ENCODE data around the gene RPL32. TPM values are rescaled to one million over a fixed set of nuclear protein-coding genes. Genes with fewer than 3 reads are reported as not detected.
A peak's percentile ranks its signal among the peaks of the same experiment; 100 is the strongest.

Gene RPL32
- total and polyA plus RNA-seq, 9 of the 15 experiments (the other 6 are each of a cell fraction or from before 2014, with no cell fraction given) = 2,738 to 6,200 (median 4,286) TPM

- Histone ChIP-seq H3K9ac (ENCODE audit: insufficient read depth in 1 of 2, low read depth in 2 of 2, low read length in 2 of 2) (peak overlapping the region; percentile 21 to 86; a peak in 3 of 4 replicates), H3K27ac (ENCODE audit: extremely low read depth, low read depth, low read length) (peak overlapping the region; percentile 49; the same call in 2 of the 3 replicates), H4K20me1 (replicated peaks; ENCODE audit: control insufficient read depth, insufficient read depth, low read length) (no peaks in the 10 kb centered on the region), H3K4me3 (peak overlapping the region; percentile 16), H3K4me2 (ENCODE audit: insufficient read depth, low read length) (peak overlapping the region; percentile 50), H3K4me1 (replicated peaks in 1 of 2; ENCODE audit: control insufficient read depth in 2 of 2, insufficient read depth in 2 of 2, low read length in 2 of 2) (peaks cover 47 to 68% of the 10 kb centered on the region in 2 experiments), H3K36me3 (ENCODE audit: control insufficient read depth, insufficient read depth, low read length) (no peaks in the 10 kb centered on the region), H3K9me1 (ENCODE audit: control insufficient read depth, insufficient read depth, low read length) (no peaks in the 10 kb centered on the region), H2AFZ (ENCODE audit: low read depth, low read length) (peak overlapping the region; percentile 92), H3K79me2 (ENCODE audit: control insufficient read depth, insufficient read depth, low read length) (no peaks in the 10 kb centered on the region), H3K27me3 (ENCODE audit: control insufficient read depth in 2 of 2, insufficient read depth in 2 of 2, low read length in 2 of 2) (no peaks in the 10 kb centered on the region), H3K9me3 (replicated peaks; ENCODE audit: control insufficient read depth, insufficient read depth, low read depth, low read length) (no peaks in the 10 kb centered on the region)
- BruUV-seq (replicated peaks) = no TSS peak
- FAIRE-seq (peak; percentile 80), DNase-seq (ENCODE audit: extremely low read depth in 1 of 4, low spot score in 3 of 4) (peak; percentile 86 to 95 (median 90)), ATAC-seq (peak; percentile 89)
- in situ Hi-C loops (cut with MboI) = loop anchor here (25.0 kb wide), 1 partner anchor 739 kb away; no protein-coding TSS in a partner anchor
- ChIA-PET POLR2A (interaction anchor here (0.5 to 1.2 kb wide), 6 partner anchors 11 to 318 kb away, joined by 3 to 6 read pairs (median 4); no protein-coding TSS in a partner anchor), CTCF (ENCODE audit: low intra/inter-chr PET ratio) (interaction anchor here (0.7 kb wide), 2 partner anchors 70 to 170 kb away, joined by 3 read pairs; no protein-coding TSS in a partner anchor)
- intact Hi-C loops (cut with micrococcal nuclease) = no loop called here
- WGBS (ENCODE audit: insufficient coverage, low coverage, missing lambda C conversion rate) = 30% methylated on average over 46 of the region's 60 CpGs
- 0 out of 2 replicates have a peak, but pooled peaks have one; percentile 35 for TF ChIP-seq NR4A1 (CRISPR knock-in tag; IDR thresholded peaks at IDR 0.05)
- TF ChIP-seq NR4A1 (tag; IDR thresholded peaks at IDR 0.05) = peak; percentile 67; the same call in 1 of the 2 replicates
- peak; percentile 21 for TF ChIP-seq TBP (optimal IDR thresholded peaks at IDR 0.05; ENCODE audit: low read depth, low read length)
- no peak for TF ChIP-seq ZNF41 (CRISPR knock-in tag; conservative IDR thresholded peaks at IDR 0.05)
- no peak for TF ChIP-seq AFF1 (IDR thresholded peaks at IDR 0.05; ENCODE audit: low read depth in 1 of 2, partially characterized antibody in 2 of 2)
- no peak for TF ChIP-seq ZNF175 (CRISPR knock-in tag; IDR thresholded peaks at IDR 0.05; ENCODE audit: low read depth)
- TF ChIP-seq MAX (CRISPR knock-in tag; IDR thresholded peaks at IDR 0.05) = peak; percentile 49
- peak; percentile 20; the same call in 1 of the 2 replicates for TF ChIP-seq VEZF1 (CRISPR knock-in tag; IDR thresholded peaks at IDR 0.05)
- peak; percentile 72 for TF ChIP-seq CXXC5 (CRISPR knock-in tag; IDR thresholded peaks at IDR 0.05)
- TF ChIP-seq CCNT2 (IDR thresholded peaks at IDR 0.05; ENCODE audit: borderline replicate concordance, extremely low read depth, insufficient read length, low read depth, low read length) = peak; percentile 49
- no peak for TF ChIP-seq SMARCA4 (IDR thresholded peaks at IDR 0.05)
- 0 out of 2 replicates have a peak, but pooled peaks have one; percentile 44 for TF ChIP-seq ZBTB9 (CRISPR knock-in tag; IDR thresholded peaks at IDR 0.05)
Measured at GRCh38 chr3:12875857-12876836, 34.8 kb upstream of the RPL32 start.
